Gastrocnemius medialis (tissue), 4 donors: ENCODE measurements around the gene CRCP. TPM values are rescaled to one million over a fixed set of nuclear protein-coding genes. Genes with fewer than 3 reads are reported as not detected.
"Not testable (repeated sequence)": the region's sequence is repeated elsewhere in the genome, so short reads cannot be mapped to it uniquely, and the experiment has no call there.

Experiments
- ATAC-seq, 2 donors: fragments of 150-250 bp; one replicate each; pipeline ENCODE4 v1.9.1; 2016
- DNase-seq, 2 donors: peaks; one replicate each; pipeline ENCODE4 v3.0.0-alpha.2; 2019
- H3K27ac ChIP-seq, 4 donors: fragments of 200-600 bp; sonication (generic); 1 replicate in 1 of 4; 2 replicates in 3 of 4; pipeline ENCODE4 v1.5.1; 2016 to 2018; ENCODE audit warnings: mild to moderate bottlenecking in 2 of 4, moderate library complexity in 1 of 4
- H3K27me3 ChIP-seq, 3 donors: fragments of 200-600 bp; sonication (generic) in 2 of 3; 1 replicate in 1 of 3; 2 replicates in 2 of 3; pipeline versions ENCODE4 v1.5.1 to v1.6.0; 2016 to 2019; ENCODE audit warnings: mild to moderate bottlenecking in 1 of 3, moderate library complexity in 1 of 3
- H3K36me3 ChIP-seq, 2 donors: fragments of 200-600 bp; sonication (generic) in 1 of 2; one replicate each; pipeline ENCODE4 v1.5.1; 2017 to 2018
- H3K4me1 ChIP-seq, 2 donors: fragments of 200-600 bp; sonication (generic) in 1 of 2; one replicate each; pipeline ENCODE4 v1.5.1; 2016 to 2017; ENCODE audit warnings: mild to moderate bottlenecking in 2 of 2
- H3K4me3 ChIP-seq, 4 donors: fragments of 200-600 bp; sonication (generic) in 3 of 4; 1 replicate in 1 of 4; 2 replicates in 3 of 4; pipeline ENCODE4 v1.5.1; 2016 to 2019; ENCODE audit warnings: mild to moderate bottlenecking in 2 of 4
- H3K9me3 ChIP-seq, 3 donors: fragments of 200-600 bp; sonication (generic) in 2 of 3; 1 replicate in 1 of 3; 2 replicates in 2 of 3; pipeline ENCODE4 v1.5.1; 2016 to 2019
- CTCF ChIP-seq, 5 experiments: fragments of 450-650 bp in 3 of 5; fragments of 200-600 bp in 2 of 5; sonication (generic) in 2 of 5; IDR thresholded peaks in 4 of 5; conservative IDR thresholded peaks in 1 of 5; 1 replicate in 4 of 5; 2 replicates in 1 of 5; pipeline ENCODE4 v1.5.1; 2016 to 2019; ENCODE audit warnings: antibody characterized with exemption in 5 of 5, mild to moderate bottlenecking in 3 of 5, moderate library complexity in 3 of 5
- POLR2A ChIP-seq, 2 donors: fragments of 450-650 bp; IDR thresholded peaks; one replicate each; pipeline ENCODE4 v1.6.1; 2017; ENCODE audit warnings: antibody characterized with exemption in 2 of 2, mild to moderate bottlenecking in 2 of 2, moderate library complexity in 2 of 2
- in situ Hi-C, 4 donors: fragments of 200-750 bp; cut with MboI; loops; one replicate each; pipeline versions ENCODE4 v1.15.0 to v1.8.0; 2017; ENCODE audit warnings: low sequenced_read_pairs in 4 of 4
- intact Hi-C: fragments of 100-400 bp; cut with DNase I; formaldehyde crosslinking; loops from one replicate; pipeline ENCODE4 v1.15.1; 2023; ENCODE audit warnings: low total_unique reads
- total RNA-seq, 4 donors: library from RNA; depleted of rRNA; stranded (reverse); fragments of >200 nt; gene quantifications; one replicate each; pipeline versions ENCODE4 v1.1.0 to v1.2.3, GENCODE V29; 2016

CRCP gene
- total RNA-seq, 4 donors from 2014 or later: 19.2 to 21.3 (median 20.4) TPM

DNA sequence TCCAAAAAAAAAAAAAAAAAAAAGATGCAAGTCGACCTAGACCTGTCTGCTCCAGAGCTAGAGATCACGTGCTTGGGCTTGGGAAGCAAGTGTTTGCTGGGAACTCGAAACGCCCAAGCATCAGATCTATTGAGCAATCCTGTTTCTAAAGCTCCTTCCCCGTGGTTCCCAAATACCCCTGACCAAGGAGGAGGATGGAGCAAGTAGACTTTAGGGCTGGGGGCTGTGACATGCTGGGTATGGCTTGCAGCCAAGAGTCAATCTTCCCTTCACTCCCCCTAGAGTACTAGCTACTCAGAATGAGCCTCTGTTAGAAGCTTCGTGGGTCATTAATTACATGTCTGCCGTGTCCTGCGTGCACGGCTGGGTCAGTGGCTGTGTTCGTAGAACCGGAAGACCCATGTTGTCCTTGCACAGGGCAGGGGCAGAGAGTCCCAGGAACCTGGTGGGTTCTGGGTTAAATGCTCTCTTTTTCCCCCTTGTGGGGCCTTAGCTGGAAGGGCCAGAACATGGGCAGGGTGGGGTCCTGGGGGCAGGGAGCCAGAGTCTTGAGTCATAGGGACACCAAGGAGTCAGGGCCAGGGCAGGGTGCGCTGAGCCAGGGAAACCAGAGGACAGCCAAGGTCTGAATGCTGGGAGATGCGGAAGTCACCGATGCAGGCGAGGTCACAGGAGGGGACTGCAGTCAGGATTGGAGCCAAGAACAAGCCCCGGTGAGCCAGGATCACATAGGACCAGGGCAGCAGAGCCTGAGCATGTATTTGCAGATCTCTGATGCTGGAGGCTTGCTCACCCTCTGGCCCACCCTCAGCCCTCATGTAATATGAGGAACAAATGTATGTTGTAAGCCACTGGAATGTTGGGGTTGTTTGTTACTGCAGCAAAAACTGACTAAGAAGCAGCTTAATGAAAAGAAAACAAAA, 55.9 kb downstream of the CRCP start:
- in situ Hi-C loops: no loop called here

DNA sequence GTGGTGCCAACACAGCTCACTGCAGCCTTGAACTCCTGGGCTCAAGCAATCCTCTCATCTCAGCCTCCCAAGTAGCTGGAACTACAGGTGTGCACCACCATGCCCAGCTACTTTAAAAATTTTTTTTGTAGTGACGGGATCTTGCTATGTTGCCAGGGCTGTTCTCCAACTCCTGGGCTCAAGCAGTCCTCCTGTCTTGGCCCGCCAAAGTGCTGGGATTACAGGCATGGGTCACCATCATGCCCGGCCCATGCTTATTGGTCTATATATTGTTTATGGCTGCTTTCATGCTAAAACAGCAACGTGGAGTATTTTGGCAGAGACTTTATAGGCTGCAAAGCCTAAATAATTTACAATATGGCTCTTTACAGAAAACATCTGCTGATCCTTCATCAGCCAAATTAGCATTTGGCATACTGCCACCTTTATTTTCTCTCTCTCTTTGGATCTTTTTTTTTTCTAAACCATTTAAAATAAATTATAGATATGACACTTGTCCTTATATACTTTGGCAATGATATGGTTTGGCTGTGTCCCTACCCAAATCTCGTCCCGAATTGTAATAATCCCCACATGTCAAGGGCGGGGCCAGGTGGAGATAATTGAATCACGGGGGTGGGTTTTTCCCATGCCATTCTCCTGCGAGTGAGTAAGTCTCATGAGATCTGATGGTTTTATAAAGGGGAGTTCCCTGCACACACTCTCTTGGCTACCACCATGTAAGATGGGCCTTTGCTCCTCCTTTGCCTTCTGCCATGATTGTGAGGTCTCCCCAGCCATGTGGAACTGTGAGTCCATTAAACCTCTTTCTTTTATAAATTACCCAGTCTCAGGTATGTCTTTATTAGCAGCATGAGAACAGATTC, 58.1 kb downstream of the CRCP start:
- H3K9me3 ChIP-seq, DNase-seq, H3K4me1 ChIP-seq, intact Hi-C loops, H3K4me3 ChIP-seq, H3K27me3 ChIP-seq, ATAC-seq, H3K27ac ChIP-seq, H3K36me3 ChIP-seq, in situ Hi-C loops: not testable (repeated sequence)

More for the DNA sequence above, 55.9 kb downstream of the CRCP start:
- H3K27ac ChIP-seq: peak overlapping the region; percentile 50 to 75 (median 68)
- H3K36me3 ChIP-seq: no peaks in the 10 kb centered on the region
- no peaks in the 10 kb centered on the region for H3K4me1 ChIP-seq
- H3K9me3 ChIP-seq: no peaks in the 10 kb centered on the region
- no peaks in the 10 kb centered on the region for H3K27me3 ChIP-seq
- peak; percentile 37 to 64 for DNase-seq
- no peak overlapping the region for H3K4me3 ChIP-seq
- intact Hi-C loops: no loop called here
- peak; percentile 71 to 82 for ATAC-seq
- no peak for TF ChIP-seq POLR2A (IDR thresholded peaks at IDR 0.05)
- no peak for TF ChIP-seq CTCF (IDR thresholded peaks at IDR 0.05 in 4 of 5, conservative IDR thresholded peaks at IDR 0.05 in 1 of 5)

DNA sequence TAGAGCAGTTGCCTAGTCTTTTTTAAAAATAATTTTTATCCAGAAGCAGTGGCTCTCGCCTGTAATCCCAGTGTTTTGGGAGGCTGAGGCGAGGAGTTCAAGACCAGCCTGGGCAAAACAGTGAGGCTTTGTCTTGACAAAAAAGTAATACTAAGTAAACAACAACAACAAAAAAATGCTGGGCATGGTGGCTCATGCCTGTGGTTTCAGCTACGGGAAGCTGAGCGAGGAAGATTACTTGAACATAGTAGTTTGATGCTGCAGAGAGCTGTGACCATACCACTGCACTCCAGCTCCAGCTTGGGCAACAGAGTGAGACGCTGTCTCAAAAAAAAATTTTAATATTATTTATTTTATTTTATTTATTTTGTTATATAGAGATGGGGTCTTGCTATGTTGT, 59.2 kb downstream of the CRCP start:
- ATAC-seq (no peak), DNase-seq (no peak)
- intact Hi-C loops (no loop called here), in situ Hi-C loops (no loop called here)
- H3K4me3 ChIP-seq: no peak overlapping the region
- TF ChIP-seq CTCF (IDR thresholded peaks at IDR 0.05 in 4 of 5, conservative IDR thresholded peaks at IDR 0.05 in 1 of 5) (no peak), POLR2A (IDR thresholded peaks at IDR 0.05) (no peak)
- H3K4me1 ChIP-seq: no peaks in the 10 kb centered on the region
- no peaks in the 10 kb centered on the region for H3K36me3 ChIP-seq
- no peak overlapping the region for H3K27ac ChIP-seq
- H3K27me3 ChIP-seq: no peaks in the 10 kb centered on the region
- no peaks in the 10 kb centered on the region for H3K9me3 ChIP-seq

- DNase-seq, intact Hi-C loops, in situ Hi-C loops, ATAC-seq, H3K9me3 ChIP-seq, H3K4me3 ChIP-seq, H3K27me3 ChIP-seq, H3K4me1 ChIP-seq, H3K27ac ChIP-seq, H3K36me3 ChIP-seq: not testable (repeated sequence)
Observed at GRCh38 chr7:66175006-66175405, 60.4 kb downstream of the CRCP start.

DNA sequence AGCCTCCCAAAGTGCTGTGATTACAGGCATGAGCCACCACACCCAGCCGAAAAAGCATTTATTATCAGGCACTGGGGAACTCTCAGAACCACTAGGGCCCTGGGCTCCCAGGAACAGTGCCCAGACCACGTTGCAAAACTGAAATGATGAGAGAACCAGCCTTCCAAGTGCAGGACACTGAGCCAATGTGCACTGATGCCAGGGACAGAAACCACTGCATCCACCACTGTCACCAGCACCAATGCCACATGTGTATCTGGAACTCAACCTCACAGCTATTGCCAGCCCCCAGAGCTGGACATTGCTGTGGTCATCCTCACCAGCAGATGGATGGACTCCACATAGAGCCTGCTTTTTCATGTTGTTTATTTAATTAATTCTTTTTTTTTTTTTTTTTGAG, 62.3 kb downstream of the CRCP start:
- Histone ChIP-seq H3K4me1 (no peaks in the 10 kb centered on the region), H3K27ac (no peak overlapping the region), H3K4me3 (no peak overlapping the region), H3K27me3 (no peaks in the 10 kb centered on the region), H3K36me3 (no peaks in the 10 kb centered on the region), H3K9me3 (no peaks in the 10 kb centered on the region)
- in situ Hi-C loops: no loop called here
- ATAC-seq (no peak), DNase-seq (peak in 1 of 2 donors; percentile 18)
- no peak for TF ChIP-seq CTCF (IDR thresholded peaks at IDR 0.05 in 4 of 5, conservative IDR thresholded peaks at IDR 0.05 in 1 of 5)
- TF ChIP-seq POLR2A (IDR thresholded peaks at IDR 0.05): no peak
- intact Hi-C loops: no loop called here
